ENCODE measurements around the gene ARL6IP1. TPM values are rescaled to one million over a fixed set of nuclear protein-coding genes. Genes with fewer than 3 reads are reported as not detected.

ARL6IP1 gene
- total and polyA plus RNA-seq, 5 experiments from 2014 or later, result 102 to 210 (median 157) TPM

- H3K27me3 Mint-ChIP-seq, result no peaks in the 10 kb centered on the region
- no peak overlapping the region for H3K4me3 Mint-ChIP-seq
- no peak overlapping the region for H3K27ac Mint-ChIP-seq
- POLR2A ChIA-PET, result no interaction called here
- DNase-seq (no peak), ATAC-seq (no peak)
- no peaks in the 10 kb centered on the region for H3K9me3 Mint-ChIP-seq
- H3K4me1 Mint-ChIP-seq, result peaks cover 1 to 13% (median 11%) of the 10 kb centered on the region in 4 donors
- H3K36me3 Mint-ChIP-seq, result peaks cover 10 to 69% (median 23%) of the 10 kb centered on the region in 3 donors
Measured at GRCh38 chr16:18816286-18816685, 14.9 kb upstream of the ARL6IP1 start.

- Mint-ChIP-seq H3K4me1 (no peaks in the 10 kb centered on the region), H3K27me3 (no peaks in the 10 kb centered on the region), H3K9me3 (no peaks in the 10 kb centered on the region), H3K36me3 (peaks cover 19 to 81% (median 29%) of the 10 kb centered on the region in 3 donors), H3K27ac (peak overlapping the region in 1 of 10 donors; percentile 8), H3K4me3 (no peak overlapping the region)
- POLR2A ChIA-PET, result no interaction called here
- DNase-seq (no peak), ATAC-seq (no peak)
Measured at GRCh38 chr16:18811925-18812324, 10.6 kb upstream of the ARL6IP1 start.

- peaks cover under 1 to 11% (median 4%) of the 10 kb centered on the region in 4 donors for H3K4me1 Mint-ChIP-seq
- peak overlapping the region in 1 of 10 donors; percentile 4 for H3K27ac Mint-ChIP-seq
- DNase-seq (no peak), ATAC-seq (no peak)
- POLR2A ChIA-PET, result no interaction called here
- peaks cover 19 to 63% (median 26%) of the 10 kb centered on the region in 3 donors for H3K36me3 Mint-ChIP-seq
- H3K27me3 Mint-ChIP-seq, result no peaks in the 10 kb centered on the region
- no peak overlapping the region for H3K4me3 Mint-ChIP-seq
- no peaks in the 10 kb centered on the region for H3K9me3 Mint-ChIP-seq
Measured at GRCh38 chr16:18809165-18809564, 7.8 kb upstream of the ARL6IP1 start.

GRCh38 chr16:18805257-18805773 is 4.0 kb upstream of the ARL6IP1 start:
- H3K36me3 Mint-ChIP-seq, result peaks cover 10 to 36% (median 11%) of the 10 kb centered on the region in 3 donors

GRCh38 chr16:18804540-18804939 is 3.2 kb upstream of the ARL6IP1 start:
- DNase-seq (no peak), ATAC-seq (no peak)
- POLR2A ChIA-PET, result interaction anchor here (6.8 kb wide), 1 partner anchor 14 kb away, joined by 106 read pairs; the partner anchor contains the start of gene RPS15A
- Mint-ChIP-seq H3K36me3 (peaks cover 7 to 28% (median 9%) of the 10 kb centered on the region in 3 donors), H3K27me3 (no peaks in the 10 kb centered on the region), H3K4me1 (peaks cover 19 to 49% (median 39%) of the 10 kb centered on the region in 4 donors), H3K27ac (peak overlapping the region in 7 of 10 donors; percentile 38 to 94 (median 55)), H3K9me3 (peaks cover 0 to 2% (median 0%) of the 10 kb centered on the region in 9 donors), H3K4me3 (peak overlapping the region in 1 of 10 donors; percentile 56)

More at GRCh38 chr16:18805257-18805773, 4.0 kb upstream of the ARL6IP1 start:
- Mint-ChIP-seq H3K9me3 (peaks cover 0 to 2% (median 0%) of the 10 kb centered on the region in 9 donors), H3K4me1 (peaks cover 12 to 41% (median 31%) of the 10 kb centered on the region in 4 donors), H3K27me3 (no peaks in the 10 kb centered on the region), H3K27ac (peak overlapping the region in 2 of 10 donors; percentile 90 to 94), H3K4me3 (no peak overlapping the region)
- ATAC-seq, result no peak
- POLR2A ChIA-PET, result interaction anchor here (6.8 kb wide), 1 partner anchor 15 kb away, joined by 106 read pairs; the partner anchor contains the start of gene RPS15A
- no peak for DNase-seq

GRCh38 chr16:18803569-18804462 is 2.5 kb upstream of the ARL6IP1 start:
- peak overlapping the region in 9 of 10 donors; percentile 13 to 94 (median 63) for H3K27ac Mint-ChIP-seq
- H3K9me3 Mint-ChIP-seq, result peaks cover 0 to 2% (median 0%) of the 10 kb centered on the region in 9 donors
- peaks cover 4 to 21% (median 5%) of the 10 kb centered on the region in 3 donors for H3K36me3 Mint-ChIP-seq
- DNase-seq (no peak), ATAC-seq (no peak)
- H3K4me1 Mint-ChIP-seq, result peaks cover 19 to 56% (median 42%) of the 10 kb centered on the region in 4 donors
- POLR2A ChIA-PET, result interaction anchor here (6.8 kb wide), 1 partner anchor 13 kb away, joined by 106 read pairs; the partner anchor contains the start of gene RPS15A
- H3K27me3 Mint-ChIP-seq, result no peaks in the 10 kb centered on the region
- H3K4me3 Mint-ChIP-seq, result peak overlapping the region in 5 of 10 donors; percentile 23 to 56 (median 30)

GRCh38 chr16:18802767-18803343 is 1.5 kb upstream of the ARL6IP1 start:
- no peak for ATAC-seq
- H3K27me3 Mint-ChIP-seq, result no peaks in the 10 kb centered on the region
- H3K36me3 Mint-ChIP-seq, result peaks cover 0 to 16% (median 0%) of the 10 kb centered on the region in 3 donors
- peak overlapping the region in 9 of 10 donors; percentile 52 to 99 (median 94) for H3K4me3 Mint-ChIP-seq
- no peak for DNase-seq
- POLR2A ChIA-PET, result interaction anchor here (1.7 to 6.8 kb wide), 2 partner anchors 12 to 20 kb away, joined by 6 to 106 read pairs; partner anchors contain the start of gene RPS15A
- H3K4me1 Mint-ChIP-seq, result peaks cover 21 to 62% (median 44%) of the 10 kb centered on the region in 4 donors
- peak overlapping the region in 6 of 10 donors; percentile 13 to 96 (median 64) for H3K27ac Mint-ChIP-seq
- H3K9me3 Mint-ChIP-seq, result peaks cover 0 to 2% (median 0%) of the 10 kb centered on the region in 9 donors

- POLR2A ChIA-PET, result interaction anchor here (1.0 to 6.8 kb wide), 4 partner anchors 10 to 266 kb away, joined by 4 to 106 read pairs (median 6); partner anchors contain the start of genes COQ7 and RPS15A
- Mint-ChIP-seq H3K36me3 (peaks cover 0 to 24% (median 0%) of the 10 kb centered on the region in 3 donors), H3K27me3 (no peaks in the 10 kb centered on the region), H3K4me1 (peaks cover 21 to 69% (median 48%) of the 10 kb centered on the region in 4 donors), H3K27ac (peak overlapping the region; percentile 93 to 98 (median 96)), H3K9me3 (peaks cover 0 to 2% (median 0%) of the 10 kb centered on the region in 9 donors), H3K4me3 (peak overlapping the region; percentile 89 to 99 (median 95))
- no peak for ATAC-seq
- DNase-seq, result no peak
Measured at GRCh38 chr16:18800775-18801144, 589 bp downstream of the ARL6IP1 start.

- Mint-ChIP-seq H3K4me1 (peaks cover 21 to 70% (median 48%) of the 10 kb centered on the region in 4 donors), H3K27ac (peak overlapping the region; percentile 93 to 98 (median 96)), H3K4me3 (peak overlapping the region; percentile 89 to 99 (median 95)), H3K9me3 (peaks cover 0 to 2% (median 0%) of the 10 kb centered on the region in 9 donors), H3K36me3 (peaks cover 0 to 28% (median 0%) of the 10 kb centered on the region in 3 donors), H3K27me3 (no peaks in the 10 kb centered on the region)
- no peak for DNase-seq
- POLR2A ChIA-PET, result interaction anchor here (6.8 kb wide), 1 partner anchor 10 kb away, joined by 106 read pairs; the partner anchor contains the start of gene RPS15A
- ATAC-seq, result no peak
Measured at GRCh38 chr16:18800293-18800692, 1.1 kb downstream of the ARL6IP1 start.

GRCh38 chr16:18799500-18799899 is 1.8 kb downstream of the ARL6IP1 start:
- Mint-ChIP-seq H3K27me3 (no peaks in the 10 kb centered on the region), H3K9me3 (peaks cover 0 to 2% (median 0%) of the 10 kb centered on the region in 9 donors), H3K36me3 (peaks cover 0 to 32% (median 0%) of the 10 kb centered on the region in 3 donors), H3K4me1 (peaks cover 21 to 62% (median 48%) of the 10 kb centered on the region in 4 donors), H3K4me3 (peak overlapping the region; percentile 89 to 99 (median 95)), H3K27ac (peak overlapping the region in 9 of 10 donors; percentile 11 to 98 (median 94))
- ATAC-seq (no peak), DNase-seq (no peak)
- POLR2A ChIA-PET, result interaction anchor here (6.8 kb wide), 1 partner anchor 9 kb away, joined by 106 read pairs; the partner anchor contains the start of gene RPS15A

- no peak for ATAC-seq
- POLR2A ChIA-PET, result interaction anchor here (1.1 kb wide), 1 partner anchor 8 kb away, joined by 5 read pairs; the partner anchor contains the start of gene RPS15A
- peak overlapping the region in 1 of 10 donors; percentile 39 for H3K27ac Mint-ChIP-seq
- peaks cover 0 to 2% (median 0%) of the 10 kb centered on the region in 9 donors for H3K9me3 Mint-ChIP-seq
- no peak overlapping the region for H3K4me3 Mint-ChIP-seq
- peaks cover 4 to 50% (median 6%) of the 10 kb centered on the region in 3 donors for H3K36me3 Mint-ChIP-seq
- no peak for DNase-seq
- H3K27me3 Mint-ChIP-seq, result no peaks in the 10 kb centered on the region
- peaks cover 20 to 46% (median 35%) of the 10 kb centered on the region in 4 donors for H3K4me1 Mint-ChIP-seq
Measured at GRCh38 chr16:18797746-18798145, 3.6 kb downstream of the ARL6IP1 start.

GRCh38 chr16:18796377-18796776 is 5.0 kb downstream of the ARL6IP1 start:
- Mint-ChIP-seq H3K27ac (peak overlapping the region in 1 of 10 donors; percentile 86), H3K4me3 (no peak overlapping the region)
- POLR2A ChIA-PET, result no interaction called here

More at GRCh38 chr16:18796377-18796776, 5.0 kb downstream of the ARL6IP1 start:
- DNase-seq (no peak), ATAC-seq (no peak)
- Mint-ChIP-seq H3K27me3 (no peaks in the 10 kb centered on the region), H3K9me3 (peaks cover 0 to 1% (median 0%) of the 10 kb centered on the region in 9 donors), H3K4me1 (peaks cover 18 to 36% (median 27%) of the 10 kb centered on the region in 4 donors), H3K36me3 (peaks cover 5 to 57% (median 6%) of the 10 kb centered on the region in 3 donors)

Measured in naive thymus-derived CD8-positive, alpha-beta T cell (primary cell).